GM12874 (cell line): ENCODE data around the gene ZNF236.

ENCODE experiments used
- CTCF ChIP-seq: IDR thresholded peaks from 2 replicates; pipeline ENCODE4 v1.5.1; 2011; ENCODE audit warnings: low read depth, mild to moderate bottlenecking, control low read depth, low read length, moderate library complexity; ENCODE audit not compliant: insufficient read depth

The ZNF236 gene

GRCh38 chr18:76822506-76823160 lies at the start of gene ZNF236:
ZNF236 (plus strand) TSS chr18:76822557; CDS start chr18:76822608, 51 bp downstream.
- no peak for TF ChIP-seq CTCF

- no peak for TF ChIP-seq CTCF
These were observed 49.7 kb upstream of the ZNF236 start for GRCh38 chr18:76772665-76773064.

- TF ChIP-seq CTCF: no peak
These were observed 38.4 kb upstream of the ZNF236 start for GRCh38 chr18:76783786-76784484.

GRCh38 chr18:76785872-76786271 lies 36.5 kb upstream of the ZNF236 start:
- no peak for TF ChIP-seq CTCF

DNA sequence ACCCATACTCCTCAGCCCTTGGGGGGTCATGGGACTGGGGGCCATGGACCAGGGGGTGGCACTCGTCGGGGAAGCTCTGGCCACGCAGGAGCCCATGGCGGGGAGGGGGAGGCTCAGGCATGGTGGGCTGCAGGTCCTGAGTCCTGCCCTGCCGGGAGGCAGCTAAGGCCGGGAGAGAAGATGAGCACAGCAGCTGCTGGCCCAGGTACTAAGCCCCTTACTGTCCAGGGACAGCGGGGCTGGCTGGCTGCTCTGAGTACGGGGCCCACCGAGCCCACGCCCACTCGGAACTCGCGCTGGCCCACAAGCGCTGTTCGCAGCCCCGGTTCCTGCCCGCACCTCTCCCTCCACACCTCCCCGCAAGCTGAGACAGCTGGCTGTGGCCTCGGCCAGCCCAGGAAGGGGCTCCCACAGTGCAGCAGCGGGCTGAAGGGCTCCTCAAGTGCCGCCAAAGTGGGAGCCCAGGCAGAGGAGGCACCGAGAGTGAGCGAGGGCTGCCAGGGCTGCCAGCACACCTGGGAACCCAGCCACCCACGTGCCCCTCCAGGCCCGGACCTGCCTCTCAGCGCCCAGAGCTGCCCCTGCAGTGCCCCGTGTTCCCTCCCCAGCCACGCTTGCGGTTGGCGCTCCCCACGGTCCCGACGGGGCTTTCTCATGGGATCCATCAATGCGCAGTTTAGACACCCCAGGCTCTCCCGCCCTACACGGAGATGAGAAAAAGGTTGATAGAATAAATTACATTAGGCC lies 33.6 kb upstream of the ZNF236 start:
- no peak for TF ChIP-seq CTCF

DNA sequence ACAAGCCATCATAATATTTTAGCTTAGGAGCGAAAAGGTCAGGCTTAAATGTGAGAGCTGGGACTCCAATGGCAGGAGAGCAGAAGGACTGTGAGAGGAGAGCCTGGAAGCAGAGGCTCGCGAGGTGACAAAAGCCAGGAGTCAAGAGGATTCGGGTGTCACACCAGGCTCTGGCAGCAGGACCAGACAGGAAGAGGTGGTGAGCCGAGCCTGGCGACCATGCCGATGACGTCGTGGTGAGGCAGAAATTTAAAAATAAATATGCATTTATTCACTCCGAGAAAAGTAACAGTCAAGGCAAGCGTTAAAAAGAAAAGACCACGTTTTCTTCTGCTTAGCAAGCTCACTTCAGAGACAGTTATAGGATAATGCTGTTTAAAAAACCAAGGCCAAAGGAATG lies 31.3 kb upstream of the ZNF236 start:
- no peak for TF ChIP-seq CTCF

DNA sequence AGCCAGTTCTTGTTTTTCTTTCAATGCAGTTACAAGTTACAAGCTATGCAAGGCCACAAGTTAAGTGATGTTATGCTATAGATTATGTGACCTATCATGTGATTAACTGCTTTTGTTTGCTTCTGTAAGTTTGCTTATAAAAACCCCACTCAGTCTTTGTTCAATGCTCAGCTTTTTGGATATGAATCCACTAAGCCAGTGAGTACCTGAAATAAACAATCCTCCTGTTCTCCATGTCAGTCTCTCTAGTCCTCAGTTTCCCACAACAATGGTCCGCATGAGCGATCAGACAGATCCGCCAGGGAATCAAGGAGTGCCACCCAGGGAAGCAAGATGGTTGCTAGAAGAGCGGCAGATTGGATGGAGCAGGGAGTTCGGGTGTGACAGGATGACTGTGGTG lies 30.7 kb upstream of the ZNF236 start:
- TF ChIP-seq CTCF: no peak
